GM21529 (cell line): ENCODE measurements around the gene PLA2G6.

ENCODE experiments used
- ATAC-seq: cut with Tn5 transposase; IDR thresholded peaks from one replicate; pipeline ENCODE4 v1.9.1; 2021; ENCODE audit not compliant: unreplicated experiment

PLA2G6 gene

DNA sequence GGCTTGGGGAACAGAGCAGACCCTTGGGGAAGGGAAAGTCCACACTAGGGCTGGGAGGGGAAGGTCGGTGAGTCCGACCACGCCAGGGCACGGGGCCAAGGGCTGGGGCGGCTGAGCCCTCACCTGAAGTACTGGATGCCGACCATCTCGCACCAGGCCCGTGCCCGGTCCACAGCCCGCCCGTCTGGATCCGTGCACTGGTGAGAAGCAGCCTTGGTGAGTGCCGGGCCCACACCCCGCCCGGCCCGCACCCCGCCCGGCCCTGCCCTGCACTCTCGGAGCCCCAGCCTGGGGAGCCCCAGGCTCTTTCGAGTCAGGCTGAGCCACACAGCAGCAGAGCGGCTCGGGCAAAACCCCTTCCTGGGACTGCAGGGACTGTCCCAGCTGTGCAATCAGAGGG lies 69.2 kb downstream of the PLA2G6 start:
- ATAC-seq, result no peak

DNA sequence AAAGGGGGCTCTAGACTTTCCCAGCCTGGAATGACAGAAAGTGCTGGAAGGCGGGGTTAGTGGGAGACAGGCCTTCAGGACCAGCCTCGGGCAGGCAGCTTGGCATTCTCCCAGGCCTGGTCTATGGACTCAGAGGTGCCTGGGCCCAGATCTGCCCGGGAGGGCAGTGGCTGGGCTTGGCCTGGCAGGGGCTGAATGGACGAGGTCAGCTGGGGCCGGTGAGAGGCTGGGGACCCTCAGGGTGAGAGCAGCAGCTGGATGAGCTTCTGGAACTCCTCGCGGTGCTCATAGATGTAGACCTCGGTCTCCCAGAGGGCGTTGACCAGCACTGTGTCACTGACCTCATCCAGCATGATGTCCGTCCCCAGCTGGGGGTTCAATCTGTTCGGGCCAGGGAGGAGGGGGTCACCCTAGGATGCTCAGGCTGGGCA lies 69.7 kb downstream of the PLA2G6 start:
- no peak for ATAC-seq

DNA sequence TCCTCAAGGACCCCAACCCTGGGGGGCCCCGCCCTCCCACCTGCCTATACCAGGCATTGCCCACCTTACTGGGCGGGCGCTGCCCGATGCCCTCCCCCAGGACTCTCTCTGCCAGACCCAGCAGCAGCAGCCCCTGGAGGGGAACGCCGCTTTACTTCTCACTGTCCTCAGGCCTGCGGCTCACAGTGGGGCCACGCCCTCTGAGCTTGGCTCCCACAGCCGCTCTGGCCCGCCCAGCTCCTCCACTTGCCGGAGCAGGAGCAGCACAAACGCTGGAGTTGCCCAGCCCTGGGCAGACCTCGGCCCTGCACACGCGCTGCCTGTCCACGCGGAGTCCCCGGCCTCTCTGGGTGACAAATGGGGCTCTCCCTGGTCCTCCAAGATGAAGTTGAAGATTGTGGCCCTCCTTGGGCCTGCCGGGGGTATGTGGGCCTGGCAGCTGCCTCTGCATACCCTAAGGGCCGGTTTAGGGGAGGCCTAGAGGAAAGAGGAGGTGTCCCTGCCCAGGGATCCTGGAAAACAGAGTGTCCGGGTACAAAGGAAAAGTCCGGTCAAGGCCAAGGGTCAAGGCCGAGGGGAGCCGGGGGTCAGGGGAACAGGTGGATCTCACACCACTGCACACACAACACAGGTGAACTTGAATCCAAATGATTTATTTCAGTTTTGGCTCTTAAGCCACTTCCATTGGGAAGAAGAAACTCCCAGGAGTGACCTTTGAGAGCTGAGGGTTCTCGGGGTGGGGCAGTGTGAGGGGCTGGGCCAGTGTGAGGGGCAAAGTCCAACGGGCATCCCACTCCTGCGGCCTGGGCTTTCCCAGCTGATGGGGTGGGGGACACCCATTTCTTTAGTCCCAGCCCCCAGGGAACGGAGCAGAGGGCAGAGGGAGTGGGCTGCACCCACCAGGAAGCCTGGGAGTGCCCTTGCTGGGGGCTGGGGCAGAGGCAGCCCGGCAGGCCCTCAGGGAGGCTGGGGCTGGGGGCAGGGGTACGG lies 70.5 kb downstream of the PLA2G6 start:
- no peak for ATAC-seq

DNA sequence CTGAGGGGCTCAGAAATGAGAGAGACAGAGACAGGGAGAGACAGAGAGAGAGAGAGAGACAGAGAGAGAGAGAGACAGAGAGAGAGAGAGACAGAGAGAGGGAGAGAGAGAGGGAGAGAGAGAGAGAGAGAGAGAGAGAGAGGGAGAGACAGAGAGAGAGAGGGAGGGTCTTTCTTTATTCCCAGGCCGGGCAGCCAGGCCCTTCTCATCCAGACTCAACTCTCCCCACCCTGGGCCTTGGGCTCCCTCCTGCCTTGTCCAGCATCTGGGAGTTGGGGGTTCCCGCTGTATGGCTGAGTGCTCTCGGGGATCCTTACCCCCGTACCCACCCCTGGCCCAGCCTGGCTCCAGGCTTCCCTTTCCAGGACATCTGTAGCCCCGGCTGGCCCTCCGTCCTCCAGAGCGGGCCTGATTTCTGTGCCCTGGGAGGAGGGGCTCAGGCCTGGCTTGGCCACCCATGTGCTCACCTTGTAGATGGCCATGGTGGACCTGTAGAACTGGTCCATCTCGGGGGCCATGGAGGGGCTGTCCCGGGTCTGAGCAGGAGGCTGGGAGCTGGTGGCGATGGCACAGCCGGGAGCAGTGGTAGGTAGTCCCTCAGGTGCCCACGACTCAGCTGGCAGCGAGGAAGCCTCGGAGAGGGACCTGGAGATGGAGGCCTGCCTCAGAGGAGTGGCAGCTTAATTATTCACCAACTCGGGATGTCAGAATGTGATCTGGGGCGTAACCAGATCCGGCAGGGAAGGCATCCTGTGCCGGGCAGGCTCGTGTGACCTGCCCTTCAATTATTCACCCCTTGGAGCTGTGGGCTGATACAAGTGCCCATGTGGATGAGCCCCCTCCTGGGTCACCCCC lies 71.4 kb downstream of the PLA2G6 start, which contains the start of gene BAIAP2L2:
BAIAP2L2 (minus strand) TSS at position 677 of the 855 bp plus-strand sequence; CDS start at position 518, 159 bp downstream.
- no peak for ATAC-seq

DNA sequence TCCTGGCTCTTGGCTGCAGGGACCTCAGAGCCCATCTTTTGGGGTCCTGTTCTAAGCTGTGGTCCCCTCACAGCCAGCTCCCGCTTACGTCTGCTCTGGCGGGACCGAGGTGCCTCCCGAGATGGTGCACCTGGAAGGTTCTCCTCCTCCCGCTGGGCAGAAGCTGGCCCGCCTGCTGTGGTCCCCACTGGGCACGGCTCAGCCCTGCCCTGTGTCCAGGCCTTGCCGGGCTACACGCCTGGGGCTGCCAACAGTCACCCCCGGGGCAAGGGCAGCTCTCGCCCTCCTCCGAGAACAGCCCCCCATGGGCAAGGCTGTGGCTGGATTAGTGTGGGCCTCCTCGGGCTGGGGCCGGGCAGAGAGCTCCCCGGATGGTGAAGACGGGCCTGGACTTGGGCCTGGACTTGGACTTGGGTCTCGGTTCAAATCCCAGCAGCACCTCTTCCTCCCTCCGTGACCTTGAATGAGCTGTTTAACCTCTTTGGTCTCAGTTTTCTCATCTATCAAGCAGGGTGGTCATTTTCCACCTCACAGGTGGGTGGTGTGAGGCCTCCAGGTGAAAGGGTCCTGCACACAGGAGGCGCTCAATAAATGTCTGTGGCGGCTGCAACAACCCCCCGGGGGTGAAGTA lies 72.1 kb downstream of the PLA2G6 start:
- no peak for ATAC-seq

DNA sequence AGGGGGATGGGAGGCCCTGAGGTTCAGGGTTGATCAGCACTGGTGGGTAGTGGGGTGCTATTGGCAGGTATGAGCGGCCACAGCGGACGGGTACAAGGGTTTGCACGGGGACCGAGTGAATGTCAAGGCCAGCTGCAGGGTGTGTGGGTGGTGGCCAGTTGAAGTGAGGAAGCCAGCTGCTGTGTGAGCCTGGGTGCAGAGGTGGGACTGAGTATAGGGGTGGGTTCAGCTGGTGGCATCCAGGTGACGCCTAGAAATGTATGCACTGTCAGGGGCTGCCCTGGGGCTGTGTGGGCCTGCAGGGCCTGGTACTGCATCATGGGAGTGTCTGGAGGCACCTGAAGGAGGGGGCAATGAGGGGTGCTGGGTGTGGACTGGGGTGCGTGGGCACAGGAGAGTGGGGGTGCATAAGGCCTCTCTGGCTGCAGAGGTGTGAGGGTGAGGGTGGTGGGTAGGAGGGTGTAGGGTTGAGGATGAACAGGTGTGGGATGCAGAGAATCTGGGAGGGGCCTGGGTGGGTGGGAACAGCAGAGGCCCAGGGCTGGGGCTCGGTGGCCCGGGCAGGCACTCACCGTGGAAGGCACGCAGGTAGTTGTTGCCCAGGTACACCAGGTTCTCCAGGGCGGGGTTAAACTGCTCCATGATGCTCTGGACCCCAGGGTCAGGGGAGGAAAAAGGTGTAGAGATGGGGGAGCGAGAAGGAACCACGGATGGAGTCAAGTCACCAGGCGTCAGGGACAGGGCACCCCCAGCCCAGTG lies 72.9 kb downstream of the PLA2G6 start:
- no peak for ATAC-seq

DNA sequence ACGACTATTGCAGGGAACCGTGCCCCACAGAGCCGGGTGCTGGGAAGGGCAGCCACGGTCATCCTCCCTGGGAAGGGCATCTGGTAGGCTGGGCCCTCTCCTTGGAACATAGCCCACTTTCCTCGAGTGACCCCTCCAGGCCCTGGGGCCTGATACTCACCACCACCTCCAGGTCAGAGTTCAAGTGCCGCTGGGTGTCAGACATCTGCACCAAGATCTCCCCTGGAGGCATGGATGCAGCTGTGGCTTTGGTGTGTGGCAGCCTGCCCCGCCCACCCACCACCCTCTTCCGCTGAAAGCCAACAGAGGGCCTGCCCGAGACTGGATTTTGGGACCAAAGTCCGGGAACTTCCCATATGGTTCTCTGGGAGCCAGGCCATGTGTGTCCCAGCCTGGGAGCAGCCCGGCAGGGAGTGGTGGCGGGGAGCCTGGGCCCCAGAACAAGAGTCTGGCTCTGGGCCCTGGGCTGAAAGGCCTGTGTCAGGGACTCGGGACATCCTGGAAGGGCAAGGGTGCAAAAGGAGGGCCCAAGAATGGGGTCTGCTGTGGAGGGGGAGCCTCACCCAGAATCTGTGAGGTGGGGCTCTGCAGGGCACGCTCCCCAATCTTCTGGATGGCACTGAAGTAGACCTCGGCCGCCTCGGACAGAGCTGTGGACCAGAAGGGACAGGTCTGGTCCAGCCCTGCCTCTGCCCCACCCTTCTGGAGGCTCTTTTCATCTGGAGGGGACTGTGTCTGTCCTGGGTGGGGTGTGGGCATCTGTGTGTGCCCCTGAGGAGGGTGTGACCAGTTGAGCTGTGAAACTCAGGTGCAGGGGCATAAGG lies 73.7 kb downstream of the PLA2G6 start:
- ATAC-seq, result no peak

DNA sequence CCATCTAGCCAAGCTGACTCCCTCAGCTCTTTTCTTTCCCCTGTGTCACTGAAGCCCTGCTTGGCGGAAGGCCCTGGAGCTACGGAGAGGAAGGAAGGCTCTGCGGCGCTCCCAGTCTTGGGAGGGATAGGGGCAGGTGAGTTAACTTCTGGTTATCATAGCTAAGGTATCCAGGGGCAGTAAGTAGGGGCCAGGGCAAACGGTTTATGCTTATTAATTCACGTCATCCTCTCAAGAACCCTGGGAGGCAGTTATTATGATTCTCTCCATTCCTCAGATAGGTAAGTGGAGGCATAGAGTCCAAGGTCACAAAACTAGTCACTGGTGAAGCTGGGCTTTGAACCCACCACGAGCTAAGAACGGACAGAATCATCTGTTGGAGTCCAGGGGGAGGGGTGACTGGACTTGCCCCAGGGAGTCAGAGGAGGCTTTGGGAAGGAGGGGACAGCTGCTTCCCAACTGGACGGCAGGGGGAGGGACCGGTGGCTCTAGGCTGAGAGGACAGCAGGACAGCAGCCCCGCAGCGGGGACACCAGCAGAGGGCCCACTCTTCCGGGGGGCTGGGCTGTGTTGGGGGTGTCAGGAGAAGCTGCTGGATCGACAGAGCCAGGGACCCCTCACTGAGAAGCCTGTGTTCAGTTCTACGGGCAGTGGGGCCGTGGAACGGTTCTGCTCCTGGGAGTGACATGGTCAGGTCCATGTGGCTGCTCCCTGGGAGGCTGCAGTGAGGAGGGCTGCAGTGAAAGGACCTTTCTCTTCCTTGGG lies 74.6 kb downstream of the PLA2G6 start:
- ATAC-seq, result no peak

DNA sequence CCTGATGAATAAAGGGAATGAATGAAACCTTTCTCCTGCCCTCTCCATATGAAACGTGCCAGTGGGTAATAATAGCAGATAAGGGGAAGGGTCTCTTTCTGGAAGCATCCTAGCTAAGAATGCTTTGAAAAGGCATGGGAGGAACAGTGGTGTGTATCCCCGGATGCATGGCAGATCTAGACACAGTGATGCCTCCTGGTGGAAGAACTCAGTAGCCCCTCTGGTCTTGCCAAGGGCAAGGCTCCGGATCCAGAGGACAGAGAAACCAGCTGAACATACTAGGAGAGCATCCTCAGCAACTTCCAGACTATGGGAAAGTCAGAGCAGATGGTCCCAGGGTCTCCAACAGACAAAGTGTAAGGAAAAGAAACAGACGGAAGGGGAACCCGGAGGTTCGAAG lies 77.5 kb downstream of the PLA2G6 start:
- ATAC-seq, result no peak

DNA sequence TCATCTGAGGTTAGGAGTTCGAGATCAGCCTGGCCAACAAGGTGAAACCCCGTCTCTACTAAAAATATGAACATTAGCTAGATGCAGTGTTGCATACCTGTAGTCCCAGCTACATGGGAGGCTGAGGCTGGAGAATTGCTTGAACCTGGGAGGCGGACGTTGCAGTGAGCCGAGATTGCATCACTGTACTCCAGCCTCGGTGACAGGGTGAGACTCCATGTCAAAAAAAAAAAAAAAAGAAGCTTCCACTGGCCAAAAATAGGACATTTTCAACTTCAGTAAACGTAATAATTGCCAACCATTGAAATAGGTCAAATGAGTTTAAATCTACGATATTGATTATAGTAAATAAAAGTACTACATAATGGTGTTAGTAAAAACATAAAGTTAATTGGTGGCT lies 78.0 kb downstream of the PLA2G6 start:
- no peak for ATAC-seq

DNA sequence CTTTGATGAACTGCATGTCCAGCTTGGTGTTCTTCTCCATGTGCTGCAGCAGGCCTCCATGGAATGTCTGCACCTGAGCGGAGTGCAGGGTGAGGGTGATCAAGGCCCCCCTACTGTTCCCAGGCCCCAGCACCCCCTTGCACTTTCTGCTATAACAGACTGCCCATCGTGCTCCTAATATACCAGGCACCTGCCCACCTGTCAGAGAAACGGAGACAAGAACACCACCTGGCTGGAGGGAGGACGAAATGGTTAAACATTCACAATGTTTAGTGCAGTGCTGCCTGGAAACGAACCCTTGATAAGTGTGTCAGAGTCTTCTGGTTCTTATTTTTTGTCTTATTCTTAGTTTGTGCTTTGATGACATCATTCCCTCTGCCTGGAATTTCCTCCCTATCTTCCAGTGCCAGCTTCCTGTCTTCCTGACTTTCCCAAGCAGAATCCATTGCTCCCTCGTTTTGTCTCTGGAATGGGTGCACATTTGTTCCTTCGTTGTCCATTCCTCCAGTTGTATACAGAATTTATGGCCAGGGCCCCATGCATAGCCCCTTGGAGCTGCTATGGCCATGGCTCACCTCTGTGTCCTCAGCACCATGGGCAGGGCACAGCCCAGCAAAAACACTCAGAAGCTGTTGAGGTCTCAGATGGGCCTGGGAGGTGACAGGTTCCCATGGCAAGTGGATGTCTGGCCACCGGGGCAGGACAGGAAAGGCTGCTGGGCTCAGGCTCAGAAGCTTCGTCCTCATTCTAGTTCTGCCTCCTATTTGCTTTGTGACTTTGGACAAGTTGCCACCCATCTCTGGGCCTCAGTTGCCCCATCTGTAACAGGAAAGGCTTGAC lies 83.0 kb downstream of the PLA2G6 start:
- ATAC-seq, result no peak

DNA sequence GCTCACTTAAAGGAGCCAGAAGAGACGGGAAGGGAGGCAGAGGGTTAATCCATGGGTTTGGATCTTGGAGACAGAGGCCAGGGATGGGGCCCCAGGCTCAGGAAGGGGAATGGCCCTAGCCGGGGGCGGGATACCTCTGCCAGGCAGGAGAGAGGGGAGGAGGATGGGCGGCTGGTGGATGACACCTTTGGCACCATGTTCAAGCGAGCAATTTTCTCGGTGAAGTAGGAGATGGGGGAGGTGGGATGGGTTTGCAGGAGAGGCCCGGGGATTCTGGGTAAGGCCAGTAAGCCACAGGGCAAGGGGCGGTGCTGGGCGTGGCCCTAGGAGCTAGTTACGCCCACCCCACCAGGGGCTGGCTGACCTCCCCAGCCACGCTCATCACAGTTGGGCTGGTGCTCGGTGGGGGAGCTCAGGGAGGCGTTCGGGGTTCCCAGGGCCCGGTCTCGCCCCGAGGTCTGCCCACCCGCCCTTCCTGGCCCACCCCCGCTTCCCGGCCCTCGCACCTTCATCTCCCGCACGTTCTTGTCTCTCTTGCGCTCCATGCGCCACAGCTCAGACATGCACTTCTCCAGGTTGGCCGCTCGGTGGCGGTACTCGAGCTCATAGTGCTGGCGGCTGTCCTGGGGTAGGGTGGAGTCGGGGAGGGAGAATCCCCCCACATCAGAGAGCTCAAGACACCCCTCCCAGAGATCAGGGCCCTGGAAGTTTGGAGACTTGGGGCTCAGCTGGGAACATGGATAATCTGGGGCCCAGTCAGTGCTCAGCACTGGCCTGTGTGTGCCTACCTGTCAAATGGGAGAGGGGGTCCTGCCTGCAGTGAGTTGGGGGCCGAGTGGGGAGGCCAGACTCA lies 83.8 kb downstream of the PLA2G6 start:
- no peak for ATAC-seq

DNA sequence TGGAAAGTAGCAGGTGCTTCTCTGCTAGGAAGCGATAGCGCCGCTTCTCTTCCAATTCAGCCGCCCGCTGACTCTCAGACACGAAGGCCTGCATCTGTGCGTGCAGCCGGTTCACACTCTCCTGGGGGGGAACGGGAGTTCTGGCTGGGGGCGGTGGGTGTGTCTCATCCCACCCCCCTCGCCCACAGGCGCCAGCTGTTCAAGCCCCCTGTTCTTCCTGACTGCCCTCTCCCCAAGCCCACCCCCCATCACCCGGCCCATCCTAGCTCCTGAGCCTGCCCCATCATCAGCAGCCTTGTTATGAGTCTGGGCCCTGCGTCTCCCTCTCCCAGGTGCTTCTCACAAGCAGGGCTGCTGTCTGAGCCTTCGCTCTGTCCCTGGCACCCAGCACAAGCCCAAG lies 84.6 kb downstream of the PLA2G6 start:
- no peak for ATAC-seq

DNA sequence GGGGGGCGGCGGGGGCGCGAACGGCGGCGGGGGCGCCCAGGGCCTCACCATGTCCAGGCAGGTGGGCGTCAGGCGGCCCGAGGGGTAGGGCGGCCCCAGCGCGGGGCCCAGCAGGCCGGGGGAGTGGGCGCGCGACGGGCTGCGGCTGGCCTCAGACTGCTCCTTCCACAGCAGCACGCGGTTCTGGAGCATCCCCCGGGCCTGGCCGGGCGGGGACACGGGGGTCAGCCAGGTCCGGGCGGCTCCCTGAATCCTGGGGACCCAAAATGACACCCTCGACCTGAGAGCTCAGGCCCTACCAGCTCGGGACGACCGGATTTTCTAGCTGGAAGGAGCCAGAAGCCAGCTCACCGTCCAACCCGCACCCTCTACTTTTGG lies 92.2 kb downstream of the PLA2G6 start:
- ATAC-seq, result no peak

DNA sequence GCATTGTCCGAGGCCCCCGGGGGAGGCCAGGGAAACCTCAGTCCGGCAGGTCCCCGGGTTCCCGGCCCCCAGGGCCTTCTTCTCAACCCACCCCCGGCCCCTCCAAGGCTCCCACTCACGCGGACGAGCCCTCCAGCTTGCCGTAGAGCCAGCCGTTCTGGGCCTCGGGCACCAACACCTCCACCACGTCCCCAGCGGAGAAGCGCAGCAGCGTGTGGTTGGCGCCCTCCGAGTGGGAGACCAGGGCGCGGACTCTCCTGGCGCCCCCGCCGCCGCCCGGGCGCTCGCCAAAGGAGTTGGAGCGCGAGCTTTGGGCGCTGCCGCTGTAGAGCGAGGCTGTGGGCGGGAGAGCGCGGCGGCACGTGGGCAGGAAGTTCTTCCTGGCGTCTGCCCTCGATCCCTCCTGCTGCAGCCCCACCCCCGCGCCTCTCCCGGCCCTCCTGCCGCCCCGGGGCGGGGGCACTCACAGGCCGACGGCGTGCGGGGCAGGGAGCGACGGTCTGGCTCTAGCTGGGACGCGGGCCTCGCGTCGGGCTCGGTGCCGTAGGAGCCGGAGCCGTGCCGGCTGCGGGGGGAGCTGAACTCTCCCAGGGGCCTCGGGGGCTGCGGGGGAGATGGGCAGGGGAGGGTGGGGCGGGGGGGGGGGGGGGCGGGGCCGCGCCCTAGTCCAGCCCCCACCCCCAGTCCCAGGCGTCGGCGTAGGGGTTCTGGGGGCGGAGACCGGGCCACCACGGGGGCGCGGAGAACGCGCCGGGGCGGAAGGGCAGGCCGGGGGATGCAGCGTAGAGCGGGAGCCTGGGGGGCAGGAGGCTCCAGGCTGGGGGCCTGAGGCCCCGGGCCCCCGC lies 92.8 kb downstream of the PLA2G6 start:
- no peak for ATAC-seq

DNA sequence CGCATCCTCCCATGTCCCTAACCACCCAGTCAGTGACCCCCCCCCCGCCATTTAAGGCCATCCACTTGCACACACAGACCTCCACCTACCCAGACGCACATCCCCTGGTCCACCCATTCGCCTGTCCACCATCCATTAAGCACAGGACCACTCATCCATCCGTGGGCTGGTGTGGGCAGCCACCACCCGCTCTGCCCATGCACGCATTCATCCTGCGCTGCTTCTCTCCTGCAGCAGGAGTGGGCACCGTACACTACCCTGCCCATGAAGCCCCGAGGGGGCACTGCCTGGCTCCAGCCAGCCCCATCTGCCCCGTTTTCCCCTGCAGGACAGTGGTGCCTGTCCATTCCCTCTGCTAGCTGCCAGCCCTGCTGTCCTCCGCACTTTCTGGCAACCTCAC lies 93.8 kb downstream of the PLA2G6 start:
- no peak for ATAC-seq
